ENCODE data around the gene POU2F2.
A peak's percentile ranks its signal among the peaks of the same experiment; 100 is the strongest.

Gene POU2F2

GRCh38 chr19:42170715-42171114 lies 38.5 kb upstream of the POU2F2 start:
- no peaks in the 10 kb centered on the region; the same call in 1 of the 2 replicates for H3K4me1 ChIP-seq (ENCODE audit: insufficient read depth, low read length)
- H3K27ac ChIP-seq (ENCODE audit: low read length) = no peak overlapping the region
- H3K4me3 ChIP-seq (ENCODE audit: low read length) = no peak overlapping the region
- no peaks in the 10 kb centered on the region for H3K36me3 ChIP-seq (ENCODE audit: insufficient read depth, low read depth, low read length)
- H3K27me3 ChIP-seq (ENCODE audit: insufficient read depth, low read length) = peaks cover 35% of the 10 kb centered on the region
- H3K9me3 ChIP-seq (ENCODE audit: insufficient read depth, low read depth, low read length) = no peaks in the 10 kb centered on the region
- H3K9ac ChIP-seq (ENCODE audit: low read depth, low read length) = no peak overlapping the region

- Histone ChIP-seq H3K27ac (ENCODE audit: low read length) (no peak overlapping the region), H3K27me3 (ENCODE audit: insufficient read depth, low read length) (peaks cover 25% of the 10 kb centered on the region), H3K9me3 (ENCODE audit: insufficient read depth, low read depth, low read length) (no peaks in the 10 kb centered on the region), H3K4me3 (ENCODE audit: low read length) (no peak overlapping the region), H3K36me3 (ENCODE audit: insufficient read depth, low read depth, low read length) (no peaks in the 10 kb centered on the region), H3K9ac (ENCODE audit: low read depth, low read length) (no peak overlapping the region), H3K4me1 (ENCODE audit: insufficient read depth, low read length) (no peaks in the 10 kb centered on the region)
Measured at GRCh38 chr19:42169486-42170413, 37.5 kb upstream of the POU2F2 start.

GRCh38 chr19:42168206-42168605 lies 36.0 kb upstream of the POU2F2 start:
- H3K4me3 ChIP-seq (ENCODE audit: low read length) = no peak overlapping the region
- H3K27ac ChIP-seq (ENCODE audit: low read length) = no peak overlapping the region
- no peaks in the 10 kb centered on the region for H3K36me3 ChIP-seq (ENCODE audit: insufficient read depth, low read depth, low read length)
- H3K9me3 ChIP-seq (ENCODE audit: insufficient read depth, low read depth, low read length) = no peaks in the 10 kb centered on the region
- H3K27me3 ChIP-seq (ENCODE audit: insufficient read depth, low read length) = peaks cover 10% of the 10 kb centered on the region
- H3K4me1 ChIP-seq (ENCODE audit: insufficient read depth, low read length) = no peaks in the 10 kb centered on the region
- no peak overlapping the region for H3K9ac ChIP-seq (ENCODE audit: low read depth, low read length)

GRCh38 chr19:42166316-42166715 lies 34.1 kb upstream of the POU2F2 start:
- H3K4me3 ChIP-seq (ENCODE audit: low read length) = no peak overlapping the region
- H3K36me3 ChIP-seq (ENCODE audit: insufficient read depth, low read depth, low read length) = no peaks in the 10 kb centered on the region
- H3K9me3 ChIP-seq (ENCODE audit: insufficient read depth, low read depth, low read length) = no peaks in the 10 kb centered on the region
- H3K9ac ChIP-seq (ENCODE audit: low read depth, low read length) = no peak overlapping the region
- H3K4me1 ChIP-seq (ENCODE audit: insufficient read depth, low read length) = no peaks in the 10 kb centered on the region
- H3K27ac ChIP-seq (ENCODE audit: low read length) = no peak overlapping the region
- H3K27me3 ChIP-seq (ENCODE audit: insufficient read depth, low read length) = peaks cover under 1% of the 10 kb centered on the region; the same call in 1 of the 2 replicates

- Histone ChIP-seq H3K4me3 (ENCODE audit: low read length) (no peak overlapping the region), H3K9ac (ENCODE audit: low read depth, low read length) (no peak overlapping the region), H3K27ac (ENCODE audit: low read length) (no peak overlapping the region), H3K36me3 (ENCODE audit: insufficient read depth, low read depth, low read length) (no peaks in the 10 kb centered on the region), H3K27me3 (ENCODE audit: insufficient read depth, low read length) (peaks cover 12% of the 10 kb centered on the region; the same call in 1 of the 2 replicates), H3K4me1 (ENCODE audit: insufficient read depth, low read length) (no peaks in the 10 kb centered on the region), H3K9me3 (ENCODE audit: insufficient read depth, low read depth, low read length) (no peaks in the 10 kb centered on the region)
Measured at GRCh38 chr19:42165146-42165545, 32.9 kb upstream of the POU2F2 start.

- H3K36me3 ChIP-seq (ENCODE audit: insufficient read depth, low read depth, low read length) = no peaks in the 10 kb centered on the region
- no peak overlapping the region for H3K9ac ChIP-seq (ENCODE audit: low read depth, low read length)
- H3K27ac ChIP-seq (ENCODE audit: low read length) = no peak overlapping the region
- no peaks in the 10 kb centered on the region for H3K9me3 ChIP-seq (ENCODE audit: insufficient read depth, low read depth, low read length)
- H3K4me1 ChIP-seq (ENCODE audit: insufficient read depth, low read length) = no peaks in the 10 kb centered on the region
- H3K4me3 ChIP-seq (ENCODE audit: low read length) = no peak overlapping the region
- H3K27me3 ChIP-seq (ENCODE audit: insufficient read depth, low read length) = peaks cover 30% of the 10 kb centered on the region; the same call in 1 of the 2 replicates
Measured at GRCh38 chr19:42161616-42162263, 29.5 kb upstream of the POU2F2 start.

GRCh38 chr19:42159942-42160341 lies 27.7 kb upstream of the POU2F2 start:
- Histone ChIP-seq H3K9ac (ENCODE audit: low read depth, low read length) (no peak overlapping the region), H3K4me3 (ENCODE audit: low read length) (no peak overlapping the region), H3K36me3 (ENCODE audit: insufficient read depth, low read depth, low read length) (no peaks in the 10 kb centered on the region), H3K9me3 (ENCODE audit: insufficient read depth, low read depth, low read length) (no peaks in the 10 kb centered on the region), H3K27me3 (ENCODE audit: insufficient read depth, low read length) (peaks cover 48% of the 10 kb centered on the region), H3K4me1 (ENCODE audit: insufficient read depth, low read length) (peaks cover 11% of the 10 kb centered on the region; the same call in 1 of the 2 replicates), H3K27ac (ENCODE audit: low read length) (no peak overlapping the region)

GRCh38 chr19:42158926-42159325 lies 26.7 kb upstream of the POU2F2 start:
- Histone ChIP-seq H3K4me3 (ENCODE audit: low read length) (no peak overlapping the region), H3K9me3 (ENCODE audit: insufficient read depth, low read depth, low read length) (no peaks in the 10 kb centered on the region), H3K27me3 (ENCODE audit: insufficient read depth, low read length) (peaks cover 57% of the 10 kb centered on the region), H3K9ac (ENCODE audit: low read depth, low read length) (no peak overlapping the region), H3K27ac (ENCODE audit: low read length) (no peak overlapping the region), H3K36me3 (ENCODE audit: insufficient read depth, low read depth, low read length) (no peaks in the 10 kb centered on the region), H3K4me1 (ENCODE audit: insufficient read depth, low read length) (peaks cover 11% of the 10 kb centered on the region; the same call in 1 of the 2 replicates)

- Histone ChIP-seq H3K9me3 (ENCODE audit: insufficient read depth, low read depth, low read length) (no peaks in the 10 kb centered on the region), H3K4me3 (ENCODE audit: low read length) (no peak overlapping the region), H3K27me3 (ENCODE audit: insufficient read depth, low read length) (peaks cover 57% of the 10 kb centered on the region), H3K4me1 (ENCODE audit: insufficient read depth, low read length) (peaks cover 12% of the 10 kb centered on the region; the same call in 1 of the 2 replicates), H3K27ac (ENCODE audit: low read length) (no peak overlapping the region), H3K36me3 (ENCODE audit: insufficient read depth, low read depth, low read length) (no peaks in the 10 kb centered on the region), H3K9ac (ENCODE audit: low read depth, low read length) (no peak overlapping the region)
Measured at GRCh38 chr19:42156571-42156970, 24.3 kb upstream of the POU2F2 start.

GRCh38 chr19:42155796-42156195 lies 23.6 kb upstream of the POU2F2 start:
- Histone ChIP-seq H3K27me3 (ENCODE audit: insufficient read depth, low read length) (peaks cover 51% of the 10 kb centered on the region), H3K9me3 (ENCODE audit: insufficient read depth, low read depth, low read length) (no peaks in the 10 kb centered on the region), H3K9ac (ENCODE audit: low read depth, low read length) (peak overlapping the region; percentile 5; the same call in 1 of the 2 replicates), H3K4me3 (ENCODE audit: low read length) (no peak overlapping the region), H3K27ac (ENCODE audit: low read length) (no peak overlapping the region), H3K4me1 (ENCODE audit: insufficient read depth, low read length) (peaks cover 17% of the 10 kb centered on the region; the same call in 1 of the 2 replicates), H3K36me3 (ENCODE audit: insufficient read depth, low read depth, low read length) (no peaks in the 10 kb centered on the region)

- Histone ChIP-seq H3K9me3 (ENCODE audit: insufficient read depth, low read depth, low read length) (no peaks in the 10 kb centered on the region), H3K36me3 (ENCODE audit: insufficient read depth, low read depth, low read length) (no peaks in the 10 kb centered on the region), H3K4me1 (ENCODE audit: insufficient read depth, low read length) (peaks cover 23% of the 10 kb centered on the region; the same call in 1 of the 2 replicates), H3K4me3 (ENCODE audit: low read length) (no peak overlapping the region), H3K27me3 (ENCODE audit: insufficient read depth, low read length) (peaks cover 44% of the 10 kb centered on the region), H3K27ac (ENCODE audit: low read length) (no peak overlapping the region), H3K9ac (ENCODE audit: low read depth, low read length) (peak overlapping the region; percentile 5; the same call in 1 of the 2 replicates)
Measured at GRCh38 chr19:42154471-42155323, 22.5 kb upstream of the POU2F2 start.

Data from iPS-20b (cell line).